RPMI7951 (cell line): ENCODE results near the gene WWTR1. TPM values are rescaled to one million over a fixed set of nuclear protein-coding genes. Genes with fewer than 3 reads are reported as not detected.
A peak's percentile ranks its signal among the peaks of the same experiment; 100 is the strongest.

ENCODE experiments used
- DNase-seq: peaks from one replicate; pipeline ENCODE4 v3.0.0-alpha.2; 2012; ENCODE audit warnings: low read depth
- total RNA-seq: library from RNA; depleted of rRNA; stranded (reverse); fragments of >200 nt; shearing (Covaris generic); gene quantifications from 2 replicates; pipeline ENCODE4 v1.2.3, GENCODE V29; 2014

The WWTR1 gene
- total RNA-seq, 1 experiment from 2014 or later: 107 TPM

DNA sequence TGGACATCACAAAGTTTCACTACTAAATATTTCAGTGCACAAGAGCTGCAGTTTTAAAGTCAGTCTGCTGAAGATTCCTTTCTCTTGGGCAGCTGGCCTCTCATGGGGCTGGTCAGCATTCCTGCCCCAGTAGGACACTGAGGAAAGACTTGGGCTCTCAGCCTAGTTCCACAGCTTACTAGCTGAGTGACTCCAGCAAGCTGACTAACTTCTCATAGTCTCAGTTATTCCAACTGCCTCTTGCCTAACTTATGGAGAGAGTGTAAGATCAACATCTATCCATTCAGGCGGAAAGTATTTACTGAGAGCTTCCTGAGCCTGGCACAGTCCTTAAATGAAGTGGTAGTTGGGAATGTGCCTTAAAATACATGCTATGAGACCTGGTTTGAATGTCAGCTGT lies 156.3 kb downstream of the WWTR1 start:
- DNase-seq: peak; percentile 82

DNA sequence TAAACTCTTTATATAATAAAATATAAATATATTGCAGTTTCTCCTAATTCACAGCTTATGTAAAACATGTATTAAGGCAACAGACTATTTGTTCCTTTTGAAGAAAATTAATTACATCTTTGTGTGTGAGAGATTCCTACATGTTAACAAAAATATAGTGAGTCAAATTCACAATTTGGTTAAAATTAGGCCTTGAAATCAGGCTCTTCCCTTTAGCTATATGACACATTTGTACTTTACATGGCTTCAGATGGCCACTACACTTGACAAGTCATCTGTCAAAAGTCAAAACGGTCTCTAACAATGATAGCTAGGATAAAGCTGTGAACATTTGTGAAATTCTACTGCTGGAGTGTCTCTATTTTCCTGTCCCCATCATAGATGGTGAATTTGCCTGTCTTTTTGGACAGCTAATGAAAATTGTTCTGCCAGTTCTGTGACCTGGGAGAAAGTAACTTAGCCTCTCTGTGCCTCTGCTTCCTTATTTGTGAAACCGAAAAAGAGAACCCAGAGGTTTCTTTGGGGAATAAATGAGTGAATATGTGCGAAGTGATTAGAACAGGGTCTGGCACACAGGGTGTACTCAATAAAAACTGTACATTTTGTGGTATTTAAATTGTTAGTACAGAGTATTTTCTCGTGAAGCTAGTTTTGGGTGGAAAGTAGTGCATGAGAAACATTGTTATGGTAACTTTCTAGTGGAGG lies 159.7 kb downstream of the WWTR1 start:
- DNase-seq: no peak

DNA sequence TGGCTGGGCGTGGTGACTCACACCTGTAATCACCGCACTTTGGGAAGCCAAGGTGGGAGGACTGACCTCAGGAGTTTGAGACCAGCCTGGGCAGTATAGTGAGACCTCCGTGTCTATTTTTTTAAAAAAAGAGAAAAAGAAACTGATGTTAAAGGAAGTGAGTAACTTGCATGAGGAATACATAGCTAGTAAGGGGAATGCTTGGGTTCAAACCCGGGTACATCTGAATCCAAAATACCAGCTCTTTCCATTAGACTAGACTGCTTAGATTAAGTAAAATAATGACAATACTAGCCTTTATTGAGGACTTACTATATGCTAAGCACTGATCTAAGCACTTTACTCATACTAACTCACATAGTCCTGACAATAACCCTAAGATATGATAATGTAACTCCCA lies 160.9 kb downstream of the WWTR1 start:
- DNase-seq: no peak

DNA sequence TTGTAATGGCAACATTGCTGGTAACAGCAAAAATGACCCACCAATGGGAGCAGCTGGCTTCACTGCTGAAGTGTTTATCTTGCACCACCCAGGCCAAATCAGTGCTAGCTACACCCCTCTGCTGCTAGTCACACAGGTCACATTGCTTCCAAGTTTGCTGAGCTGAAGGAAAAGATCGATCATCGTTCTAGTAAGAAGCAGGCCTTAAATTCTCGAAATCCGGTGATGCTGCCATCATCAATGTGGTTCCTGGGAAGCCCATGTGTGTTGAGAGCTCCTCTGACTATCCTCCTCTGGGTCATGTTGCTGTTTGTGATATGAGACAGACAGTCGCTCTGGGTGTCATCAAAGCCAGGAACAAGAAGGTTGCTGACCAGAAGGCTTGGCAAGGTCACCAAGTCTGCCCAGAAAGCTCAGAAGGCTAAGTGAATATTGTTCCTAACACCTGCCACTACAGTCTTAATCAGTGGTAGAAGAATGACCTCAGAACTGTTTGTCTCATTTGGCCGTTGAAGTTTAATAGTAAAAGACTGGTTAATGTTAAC lies 162.2 kb downstream of the WWTR1 start:
- no peak for DNase-seq

DNA sequence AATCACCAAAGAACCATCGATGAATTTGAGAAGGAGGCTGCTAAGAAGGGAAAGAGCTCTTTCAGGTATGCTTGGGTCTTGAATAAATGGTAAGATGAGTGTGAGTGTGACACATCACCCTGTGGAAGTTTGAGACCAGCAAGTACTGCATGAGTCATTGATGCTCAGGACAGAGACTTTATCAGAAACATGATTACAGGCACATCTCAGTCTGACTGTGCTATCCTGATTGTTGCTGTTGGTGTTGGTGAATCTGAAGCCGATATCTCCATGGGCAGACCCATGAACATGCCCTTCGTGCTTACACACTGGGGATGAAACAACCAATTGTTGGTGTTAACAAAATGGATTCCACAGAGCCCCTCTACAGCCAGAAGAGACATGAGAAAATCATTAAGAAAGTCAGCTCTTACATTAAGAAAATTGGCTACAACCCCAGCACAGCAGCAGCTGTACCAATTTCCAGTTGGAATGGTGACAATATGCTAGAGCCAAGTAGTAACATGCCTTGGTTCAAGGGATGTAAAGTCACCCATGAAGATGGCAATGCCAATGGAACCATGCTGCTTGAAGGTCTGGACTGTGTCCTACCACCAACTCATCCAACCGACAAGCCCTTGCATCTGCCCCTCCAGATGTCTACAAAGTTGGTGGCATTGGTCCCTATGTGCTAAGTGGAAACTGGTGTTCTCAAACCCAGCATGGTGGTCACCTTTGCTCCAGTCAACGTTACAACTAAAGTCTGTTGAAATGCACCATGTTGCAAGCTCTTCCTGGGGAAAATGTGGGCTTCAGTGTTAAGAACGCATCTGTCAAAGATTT lies 162.9 kb downstream of the WWTR1 start:
- peak; percentile 80 for DNase-seq

DNA sequence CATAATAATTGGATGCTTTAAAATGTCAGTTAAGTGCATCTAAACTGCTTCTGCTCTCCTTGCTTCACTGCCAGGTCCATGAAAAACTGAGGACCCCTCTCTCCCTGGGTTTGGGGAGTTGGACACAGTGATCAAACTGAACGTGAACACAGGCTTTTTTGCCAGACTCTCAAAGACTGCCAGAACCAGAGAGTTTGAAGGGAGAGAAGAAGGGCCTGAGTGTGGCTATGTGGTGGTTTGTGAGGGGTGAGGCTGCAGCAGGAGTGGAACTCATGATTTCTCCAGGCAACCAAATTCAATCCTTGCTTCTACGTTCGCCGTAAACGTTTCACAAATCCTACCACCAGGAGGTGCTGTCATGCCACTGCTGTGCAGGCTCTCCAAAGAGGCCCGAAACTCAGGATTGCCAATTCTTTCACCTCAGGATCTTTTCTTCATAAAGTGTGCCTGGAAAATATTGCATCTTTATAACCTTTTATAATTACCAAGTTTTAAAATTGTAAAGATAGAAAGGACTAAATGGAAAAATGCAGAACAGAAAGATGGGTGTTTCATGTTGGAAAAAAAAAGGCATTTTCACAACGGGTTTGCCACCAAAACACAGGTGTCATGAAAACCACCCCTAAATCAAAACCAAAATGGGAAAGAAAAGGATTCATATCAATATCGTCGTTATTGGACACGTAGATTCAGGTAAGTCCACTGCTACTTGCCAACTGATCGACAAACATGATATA lies 163.6 kb downstream of the WWTR1 start:
- DNase-seq: peak; percentile 69

DNA sequence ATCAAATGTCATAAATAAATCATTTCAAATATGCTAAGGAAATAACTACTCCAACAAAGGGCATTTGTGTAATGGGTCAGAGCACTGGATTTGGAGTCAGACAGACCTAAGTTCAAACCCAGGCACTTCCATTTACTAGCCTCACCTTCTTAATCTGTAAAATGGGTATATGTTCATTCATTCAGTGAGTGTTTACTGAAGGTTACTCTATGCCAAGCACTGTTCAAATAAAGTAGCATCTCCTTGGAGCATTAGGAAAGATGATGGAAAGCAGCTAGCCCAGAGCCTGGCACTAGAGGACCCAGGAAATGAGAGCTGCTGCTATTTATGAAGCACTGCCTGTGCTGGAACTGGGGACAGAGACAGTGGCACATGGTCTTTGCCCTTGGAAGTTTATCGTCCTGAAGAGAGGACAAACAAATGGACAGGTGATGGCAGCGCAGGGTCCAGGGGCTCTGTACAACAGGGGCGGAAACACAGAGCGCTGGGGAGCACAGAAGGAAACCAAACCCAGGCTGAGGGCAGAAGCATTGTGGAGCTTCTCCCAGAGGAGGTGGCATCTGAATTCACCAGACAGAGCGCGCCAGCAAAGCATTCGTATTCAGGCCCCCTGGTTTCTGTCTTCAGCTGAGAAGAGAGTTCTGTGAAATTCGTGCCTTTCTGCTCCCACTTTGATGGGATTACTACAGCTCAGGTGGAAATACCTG lies 164.4 kb downstream of the WWTR1 start:
- no peak for DNase-seq

DNA sequence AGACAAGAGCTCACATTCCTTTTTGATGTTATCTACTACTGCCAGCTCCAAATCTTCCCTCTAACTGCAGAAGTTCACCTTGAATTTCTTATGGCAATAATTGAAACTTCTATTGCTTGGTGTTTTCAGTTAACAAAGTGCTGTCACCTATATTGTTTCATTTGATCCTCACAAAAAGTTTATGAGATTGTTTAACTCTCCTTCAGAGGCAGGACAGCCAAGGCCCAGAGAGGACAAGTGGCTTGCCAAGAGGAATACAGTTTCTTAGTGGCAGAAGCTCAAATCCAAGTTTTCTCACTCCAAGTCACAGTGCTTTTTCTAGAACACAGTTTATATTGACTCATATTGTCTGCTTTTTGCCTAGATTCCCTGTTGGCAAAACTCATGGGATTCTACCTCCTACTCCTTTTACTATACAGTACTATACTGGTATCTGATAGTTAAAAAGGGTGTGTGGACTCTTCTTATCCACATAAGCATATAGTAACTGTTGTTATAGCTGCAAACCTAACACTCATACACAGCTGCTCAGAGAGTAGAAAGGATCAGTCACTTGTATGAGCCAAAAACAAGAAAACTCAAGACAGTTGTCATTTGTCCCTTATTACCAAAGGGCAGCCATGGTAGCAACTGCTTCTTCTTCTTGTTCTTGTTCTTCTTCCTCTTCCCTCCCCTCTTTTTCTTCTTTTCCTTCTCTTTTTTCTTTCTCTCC lies 167.4 kb downstream of the WWTR1 start:
- DNase-seq: no peak

DNA sequence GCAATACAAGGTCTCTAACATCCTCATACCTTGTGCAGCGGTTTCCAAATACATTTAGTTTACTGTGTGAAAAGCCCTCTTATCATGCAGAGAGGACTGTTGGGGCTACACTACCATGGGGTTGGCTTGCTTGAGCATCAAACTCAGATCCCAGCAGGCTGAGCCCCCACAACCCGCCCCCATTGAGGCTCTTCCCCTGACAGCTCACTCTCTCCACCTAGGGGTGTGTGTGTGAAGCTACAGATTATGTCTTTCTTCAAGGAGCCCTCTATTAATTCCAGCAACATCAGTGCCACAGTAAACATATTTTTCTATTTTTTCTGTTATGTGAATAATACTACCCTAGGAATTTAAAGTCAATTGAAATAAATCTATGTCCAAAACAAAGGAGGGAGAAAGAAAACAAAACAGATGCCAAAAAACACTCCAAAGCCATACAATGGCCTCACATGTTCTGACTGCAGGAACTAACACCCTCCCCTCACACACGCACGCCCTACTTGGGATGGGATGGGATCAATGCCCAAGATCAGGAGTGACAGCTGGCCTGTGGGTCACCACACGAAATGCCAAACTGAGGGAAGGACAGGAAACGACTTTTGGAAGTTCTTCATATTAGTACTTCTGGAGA lies 168.7 kb downstream of the WWTR1 start:
- DNase-seq: no peak

DNA sequence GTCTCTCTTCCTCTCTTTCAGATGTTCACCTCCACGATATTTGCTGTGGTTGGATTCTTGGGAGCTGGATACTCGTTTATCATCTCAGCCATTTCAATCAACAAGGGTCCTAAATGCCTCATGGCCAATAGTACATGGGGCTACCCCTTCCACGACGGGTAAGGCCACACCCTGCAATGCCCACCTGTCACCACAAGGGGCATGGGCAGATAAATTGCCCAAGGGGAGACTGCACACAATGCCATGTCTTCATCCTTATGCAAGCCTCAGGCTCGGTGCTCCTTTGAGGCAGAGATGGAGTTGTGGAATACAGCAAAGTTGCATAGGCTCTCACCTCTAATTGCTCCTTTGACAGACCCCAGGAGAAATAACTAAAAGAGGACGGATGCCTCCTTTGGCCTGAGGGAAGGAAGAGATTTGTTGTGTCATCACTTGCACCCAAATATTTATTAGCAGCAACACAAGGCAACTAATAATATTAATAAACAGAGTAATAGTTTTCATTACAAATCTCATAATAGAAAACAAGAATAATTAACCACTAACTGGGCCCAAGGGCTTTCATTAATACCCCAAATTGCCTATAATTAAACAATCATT lies 170.1 kb downstream of the WWTR1 start:
- peak; percentile 40 for DNase-seq

DNA sequence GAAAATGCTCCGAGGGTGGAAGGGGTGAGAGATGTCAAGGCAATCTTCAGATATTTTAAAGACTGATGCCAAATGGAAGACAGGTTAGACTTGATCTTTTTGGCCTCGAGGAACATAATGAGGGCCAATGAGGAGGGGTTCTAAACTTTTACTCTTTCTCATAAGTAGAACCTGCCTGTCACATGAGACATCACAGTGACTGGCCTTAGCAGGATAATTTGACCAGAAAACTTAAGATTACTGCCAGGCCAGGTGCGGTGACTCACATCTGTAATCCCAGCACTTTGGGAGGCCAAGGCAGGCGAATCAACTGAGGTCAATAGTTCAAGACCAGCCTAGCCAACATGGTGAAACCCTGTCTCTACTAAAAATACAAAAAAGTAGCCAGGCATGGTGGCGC lies 171.1 kb downstream of the WWTR1 start:
- no peak for DNase-seq

DNA sequence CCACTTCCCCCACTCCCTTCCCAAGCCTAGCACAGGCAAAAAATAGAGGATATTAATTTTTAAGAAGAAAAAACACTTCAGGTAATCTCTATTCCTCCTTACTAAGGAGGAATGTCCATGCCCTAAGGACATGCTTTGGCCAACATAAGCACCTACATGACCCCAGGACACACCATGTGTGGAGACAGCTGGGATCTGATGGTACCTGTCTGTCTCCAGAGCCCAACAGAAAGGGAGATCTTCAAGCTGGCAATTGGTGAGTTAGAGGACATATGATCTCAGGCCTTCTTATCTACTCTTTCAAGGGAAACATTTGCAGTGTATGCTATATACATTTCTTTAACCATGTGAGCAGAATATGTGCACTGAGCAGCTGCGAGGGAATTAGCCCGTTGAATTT lies 176.3 kb downstream of the WWTR1 start:
- DNase-seq: no peak

DNA sequence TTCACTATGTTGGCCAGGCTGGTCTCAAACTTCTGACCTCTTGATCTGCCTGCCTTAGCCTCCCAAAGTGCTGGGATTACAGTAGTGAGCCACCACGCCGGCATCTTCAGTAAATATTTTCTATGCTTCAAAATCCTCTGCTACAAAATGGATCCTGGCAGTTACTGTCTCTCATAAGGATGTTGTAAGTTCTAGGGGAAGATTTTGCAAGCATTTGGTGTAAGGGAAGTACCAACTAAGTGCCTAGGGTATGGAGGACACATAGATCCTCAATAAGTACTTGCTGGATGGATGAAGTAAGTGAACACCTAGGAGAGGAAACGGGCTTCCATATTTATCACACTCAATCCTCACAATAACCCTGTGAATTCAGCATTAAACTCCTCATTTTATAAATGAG lies 176.8 kb downstream of the WWTR1 start:
- no peak for DNase-seq

DNA sequence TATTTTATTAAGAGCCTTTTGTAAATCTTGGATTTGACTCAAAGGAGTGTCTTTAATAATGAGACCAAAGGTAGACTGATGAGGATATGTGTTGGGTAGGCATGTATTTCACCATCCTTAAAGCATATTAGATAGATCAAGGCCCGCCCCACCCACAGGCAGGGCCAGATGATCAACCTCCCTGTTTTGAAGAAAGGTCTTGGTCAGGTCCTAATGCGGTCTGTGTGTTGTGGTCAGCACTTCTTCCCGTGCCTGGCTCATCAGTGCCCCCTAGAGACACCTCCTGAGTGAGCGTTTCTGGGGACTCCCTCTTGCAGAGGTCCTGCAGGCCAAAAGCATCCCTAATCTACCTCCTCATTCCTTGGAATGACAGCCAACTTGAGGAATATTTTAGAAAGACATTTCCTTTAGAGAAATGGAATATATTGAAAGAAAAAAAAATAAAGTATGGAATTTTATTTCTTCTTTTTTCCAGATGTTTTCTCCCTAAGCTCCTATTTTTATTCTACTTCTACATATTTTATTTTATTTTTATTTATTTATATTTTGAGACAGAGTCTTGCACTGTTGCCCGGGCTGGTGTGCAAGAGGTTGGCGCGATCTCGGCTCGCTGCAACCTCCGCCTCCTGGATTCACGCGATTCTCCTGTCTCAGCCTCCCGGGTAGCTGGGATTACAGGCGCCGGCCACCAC lies 177.4 kb downstream of the WWTR1 start:
- DNase-seq: peak; percentile 87

DNA sequence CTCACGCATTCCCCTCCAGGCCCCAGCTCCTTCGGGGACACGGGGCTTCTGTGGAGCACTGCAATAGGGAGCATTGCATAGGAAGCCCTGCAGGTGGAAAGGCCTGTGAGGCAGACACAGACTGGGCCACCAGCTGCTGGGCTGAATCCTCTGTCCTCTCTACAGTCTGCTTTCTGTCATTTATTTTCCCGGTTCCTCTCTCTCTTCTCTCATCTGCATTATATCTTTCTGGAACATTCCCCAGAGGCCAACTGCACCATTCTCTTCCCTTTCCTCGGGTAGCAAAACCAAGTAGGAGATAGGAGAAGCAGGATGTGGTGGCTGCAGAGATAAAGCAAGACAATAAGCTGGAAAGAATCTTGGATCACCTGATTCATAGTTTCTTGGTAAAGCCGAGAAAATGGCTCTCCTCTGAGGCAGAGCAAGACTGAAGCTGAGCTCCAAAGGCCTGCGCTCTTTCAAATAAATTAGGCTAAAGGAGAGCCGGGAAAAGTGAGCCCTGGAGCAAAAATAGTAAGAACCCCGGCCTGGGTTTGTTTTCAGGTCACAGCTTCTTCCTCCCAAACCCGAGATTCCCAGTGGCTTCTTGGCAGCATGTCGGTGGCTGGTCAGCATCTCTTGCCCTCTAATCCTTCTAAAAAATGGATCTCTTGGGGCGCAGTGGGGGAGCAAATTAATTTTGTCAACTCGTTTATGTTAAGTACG lies 178.1 kb downstream of the WWTR1 start:
- peak; percentile 34 for DNase-seq

DNA sequence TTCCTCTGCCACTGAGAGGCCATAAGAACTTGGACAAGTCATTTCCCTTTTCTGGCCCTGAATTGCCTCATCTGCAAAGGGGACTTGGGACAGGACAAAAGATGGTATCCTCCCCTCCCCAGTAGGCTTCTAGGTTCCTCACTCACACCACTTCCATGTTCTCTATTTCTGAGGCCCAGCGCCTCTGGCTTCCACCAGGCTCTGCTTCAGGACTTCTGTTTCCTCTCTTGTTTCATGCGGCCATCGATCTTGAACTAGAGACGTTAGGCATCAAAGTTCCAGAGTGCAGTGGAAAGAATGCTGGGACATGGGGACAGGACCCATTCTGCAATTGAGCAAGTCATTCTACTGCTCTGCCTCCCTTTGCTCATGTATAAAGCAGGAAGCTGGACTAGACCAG lies 181.6 kb downstream of the WWTR1 start:
- DNase-seq: no peak

DNA sequence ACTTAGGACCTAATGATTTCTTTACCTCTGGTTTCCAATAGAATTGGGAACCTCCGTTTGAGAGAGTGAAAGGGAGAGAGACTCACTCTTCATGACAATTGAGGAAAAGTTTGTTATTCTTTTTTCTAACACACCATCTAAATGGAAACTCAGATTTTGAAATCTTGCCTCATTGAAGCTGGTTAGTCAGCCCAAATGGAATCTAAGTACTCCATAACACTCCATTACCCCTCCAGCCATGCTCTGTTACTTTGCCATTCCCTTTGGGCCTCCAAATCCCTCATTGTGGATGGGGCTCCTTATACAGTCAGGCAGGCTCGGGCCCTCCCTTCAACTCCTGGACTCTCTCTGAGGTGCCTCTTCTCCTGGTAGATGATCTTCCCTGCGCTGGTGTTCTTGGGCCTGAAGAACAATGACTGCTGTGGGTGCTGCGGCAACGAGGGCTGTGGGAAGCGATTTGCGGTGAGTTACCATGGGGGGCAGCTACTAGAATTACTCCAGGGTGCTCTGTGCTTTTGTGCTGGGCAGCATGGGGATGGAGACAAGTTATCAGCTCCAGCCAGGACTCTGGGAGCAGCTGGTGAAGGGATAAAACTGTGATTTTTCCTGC lies 182.3 kb downstream of the WWTR1 start:
- DNase-seq: no peak

DNA sequence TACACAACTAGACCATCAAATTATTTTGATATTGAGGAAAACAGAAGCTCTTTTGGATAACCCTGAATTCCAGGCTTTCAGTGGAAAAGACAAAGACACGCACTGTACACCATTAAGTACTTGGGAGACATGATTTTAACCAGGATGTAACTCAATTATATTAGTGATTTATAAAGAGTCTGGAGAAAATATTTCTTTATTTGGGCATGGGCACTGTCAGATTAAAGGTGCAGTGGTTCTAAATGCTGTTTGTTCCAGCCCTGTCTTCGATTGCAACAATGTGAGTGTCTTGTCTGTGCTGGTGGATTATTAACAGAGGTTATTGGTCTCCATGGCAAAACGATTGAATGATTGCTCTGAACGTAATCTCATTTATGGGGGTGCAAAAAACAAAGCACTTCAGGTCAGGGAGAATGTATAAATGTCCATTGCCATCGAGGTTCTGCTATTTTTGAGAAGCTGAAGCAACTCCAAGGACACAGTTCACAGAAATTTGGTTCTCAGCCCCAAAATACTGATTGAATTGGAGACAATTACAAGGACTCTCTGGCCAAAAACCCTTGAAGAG lies 183.5 kb downstream of the WWTR1 start, which contains the start of gene TM4SF4:
TM4SF4 (plus strand) TSS at position 448 of the 568 bp plus-strand sequence. CDS start 181 bp downstream, outside the sequence.
- no peak for DNase-seq
